Central memory CD8-positive, alpha-beta T cell (primary cell): ENCODE results near the gene LYZL1.
"Not testable (repeated sequence)": the region's sequence is repeated elsewhere in the genome, so short reads cannot be mapped to it uniquely, and the experiment has no call there.

Experiments used
- ATAC-seq: fragments of 150-1000 bp; cut with Tn5 transposase; replicated peaks from 2 replicates; pipeline ENCODE4 v1.10.0; 2022; ENCODE audit warnings: mild to moderate bottlenecking, moderate FRiP score, moderate number of reproducible peaks; ENCODE audit not compliant: poor library complexity, severe bottlenecking; ENCODE audit errors: extremely low read depth
- DNase-seq, 2 donors: peaks; one replicate each; pipeline ENCODE4 v3.0.0; 2021; ENCODE audit warnings: low spot score in 2 of 2
- H3K27ac Mint-ChIP-seq: one replicate; pipeline ENCODE4 v1.8.0; 2022; ENCODE audit warnings: low read depth, mild to moderate bottlenecking, moderate library complexity, mixed read lengths
- H3K27me3 Mint-ChIP-seq: one replicate; pipeline ENCODE4 v1.8.0; 2022; ENCODE audit warnings: mixed read lengths
- H3K36me3 Mint-ChIP-seq: one replicate; pipeline ENCODE4 v1.8.0; 2022; ENCODE audit warnings: mild to moderate bottlenecking, moderate library complexity, mixed read lengths; ENCODE audit not compliant: insufficient read depth
- H3K4me1 Mint-ChIP-seq: one replicate; pipeline ENCODE4 v1.8.0; 2022; ENCODE audit warnings: mixed read lengths
- H3K4me3 Mint-ChIP-seq: one replicate; pipeline ENCODE4 v1.8.0; 2022; ENCODE audit warnings: mild to moderate bottlenecking, moderate library complexity, mixed read lengths
- H3K9me3 Mint-ChIP-seq: one replicate; pipeline ENCODE4 v1.8.0; 2022; ENCODE audit warnings: mixed read lengths

The LYZL1 gene

GRCh38 chr10:29295813-29296212 lies 6.9 kb downstream of the LYZL1 start:
- Mint-ChIP-seq H3K4me1 (no peaks in the 10 kb centered on the region), H3K27ac (no peak overlapping the region), H3K27me3 (peaks cover 38% of the 10 kb centered on the region)

GRCh38 chr10:29297678-29298077 lies 8.8 kb downstream of the LYZL1 start:
- DNase-seq: no peak
- peaks cover 23% of the 10 kb centered on the region for H3K9me3 Mint-ChIP-seq
- H3K4me3 Mint-ChIP-seq: no peak overlapping the region
- peaks cover 52% of the 10 kb centered on the region for H3K27me3 Mint-ChIP-seq
- no peak overlapping the region for H3K27ac Mint-ChIP-seq
- peaks cover 1% of the 10 kb centered on the region for H3K36me3 Mint-ChIP-seq
- no peaks in the 10 kb centered on the region for H3K4me1 Mint-ChIP-seq
- no peak for ATAC-seq

More at GRCh38 chr10:29295813-29296212, 6.9 kb downstream of the LYZL1 start:
- ATAC-seq (no peak), DNase-seq (no peak)
- Mint-ChIP-seq H3K9me3 (peaks cover 10% of the 10 kb centered on the region), H3K36me3 (no peaks in the 10 kb centered on the region), H3K4me3 (no peak overlapping the region)

- peaks cover 44% of the 10 kb centered on the region for H3K27me3 Mint-ChIP-seq
- no peak overlapping the region for H3K4me3 Mint-ChIP-seq
- ATAC-seq: no peak
- H3K9me3 Mint-ChIP-seq: peaks cover 23% of the 10 kb centered on the region
- no peak overlapping the region for H3K27ac Mint-ChIP-seq
- H3K4me1 Mint-ChIP-seq: no peaks in the 10 kb centered on the region
- peaks cover 1% of the 10 kb centered on the region for H3K36me3 Mint-ChIP-seq
- DNase-seq: no peak
Observed at GRCh38 chr10:29301359-29301910, 12.6 kb downstream of the LYZL1 start.

- DNase-seq: no peak
- H3K9me3 Mint-ChIP-seq: peaks cover 23% of the 10 kb centered on the region
- H3K27ac Mint-ChIP-seq: no peak overlapping the region
- peaks cover 51% of the 10 kb centered on the region for H3K27me3 Mint-ChIP-seq
- no peak for ATAC-seq
- H3K4me3 Mint-ChIP-seq: no peak overlapping the region
- H3K36me3 Mint-ChIP-seq: peaks cover 1% of the 10 kb centered on the region
- H3K4me1 Mint-ChIP-seq: no peaks in the 10 kb centered on the region
Observed at GRCh38 chr10:29302499-29302898, 13.6 kb downstream of the LYZL1 start.

- Mint-ChIP-seq H3K9me3 (peaks cover 14% of the 10 kb centered on the region), H3K4me3 (no peak overlapping the region), H3K27me3 (peaks cover 58% of the 10 kb centered on the region), H3K27ac (no peak overlapping the region), H3K4me1 (no peaks in the 10 kb centered on the region), H3K36me3 (peaks cover 1% of the 10 kb centered on the region)
- DNase-seq (no peak), ATAC-seq (no peak)
Observed at GRCh38 chr10:29304264-29304994, 15.6 kb downstream of the LYZL1 start.

GRCh38 chr10:29304995-29305335 lies 16.1 kb downstream of the LYZL1 start:
- Mint-ChIP-seq H3K27ac (no peak overlapping the region), H3K36me3 (peaks cover 1% of the 10 kb centered on the region), H3K4me1 (no peaks in the 10 kb centered on the region)

GRCh38 chr10:29306688-29307087 lies 17.8 kb downstream of the LYZL1 start:
- H3K9me3 Mint-ChIP-seq: peaks cover 6% of the 10 kb centered on the region
- peaks cover 69% of the 10 kb centered on the region for H3K27me3 Mint-ChIP-seq
- H3K27ac Mint-ChIP-seq: no peak overlapping the region
- peaks cover under 1% of the 10 kb centered on the region for H3K36me3 Mint-ChIP-seq
- ATAC-seq: no peak
- H3K4me1 Mint-ChIP-seq: no peaks in the 10 kb centered on the region
- DNase-seq: no peak
- no peak overlapping the region for H3K4me3 Mint-ChIP-seq

More at GRCh38 chr10:29304995-29305335, 16.1 kb downstream of the LYZL1 start:
- Mint-ChIP-seq H3K9me3 (peaks cover 14% of the 10 kb centered on the region), H3K4me3 (no peak overlapping the region), H3K27me3 (peaks cover 61% of the 10 kb centered on the region)
- ATAC-seq: no peak
- no peak for DNase-seq

DNA sequence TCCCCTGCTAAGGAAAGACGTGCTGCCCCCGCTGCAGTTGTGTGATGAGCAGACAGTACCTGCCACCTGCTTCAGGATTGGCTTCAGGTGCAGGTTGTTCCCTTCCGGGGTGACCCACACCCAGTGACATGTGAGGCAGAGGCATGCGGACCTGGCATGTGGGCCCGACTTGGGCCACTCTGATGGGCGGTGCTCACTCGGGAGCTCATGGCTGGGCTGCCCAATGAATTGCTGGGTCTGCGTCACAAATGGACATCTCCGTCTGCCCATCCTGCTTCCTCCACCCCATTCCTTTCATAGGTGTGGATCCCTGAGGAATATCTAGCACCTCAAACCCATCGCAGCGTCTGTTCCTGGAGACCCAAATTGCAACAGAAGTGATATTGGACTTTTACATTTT lies 19.3 kb downstream of the LYZL1 start:
- not testable (repeated sequence) for H3K27ac Mint-ChIP-seq, H3K36me3 Mint-ChIP-seq, H3K4me3 Mint-ChIP-seq, DNase-seq, H3K4me1 Mint-ChIP-seq, ATAC-seq, H3K9me3 Mint-ChIP-seq
- peaks cover 66% of the 10 kb centered on the region for H3K27me3 Mint-ChIP-seq

DNA sequence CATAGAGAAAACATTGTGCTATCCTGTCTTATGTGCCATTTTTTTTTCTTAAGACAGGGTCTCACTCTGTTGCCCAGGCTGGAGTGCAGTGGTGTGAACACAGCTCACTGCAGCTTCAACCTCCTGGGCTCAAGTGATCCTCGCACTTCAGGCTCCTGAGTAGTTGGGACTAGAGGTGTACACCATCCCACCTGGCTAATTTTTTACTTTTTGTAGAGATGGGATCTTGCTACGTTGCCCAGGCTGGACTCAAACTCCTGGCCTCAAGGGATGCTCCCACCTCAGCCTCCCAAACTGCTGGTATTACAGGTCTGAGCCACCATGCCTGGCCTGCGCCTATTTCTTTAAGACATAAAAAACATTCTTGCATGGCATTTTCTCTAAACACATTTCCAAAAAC lies 20.6 kb downstream of the LYZL1 start:
- H3K36me3 Mint-ChIP-seq: no peaks in the 10 kb centered on the region
- H3K4me1 Mint-ChIP-seq: no peaks in the 10 kb centered on the region
- no peak for DNase-seq
- peaks cover 63% of the 10 kb centered on the region for H3K27me3 Mint-ChIP-seq
- no peak overlapping the region for H3K27ac Mint-ChIP-seq
- H3K4me3 Mint-ChIP-seq: no peak overlapping the region
- no peak for ATAC-seq
- no peaks in the 10 kb centered on the region for H3K9me3 Mint-ChIP-seq

DNA sequence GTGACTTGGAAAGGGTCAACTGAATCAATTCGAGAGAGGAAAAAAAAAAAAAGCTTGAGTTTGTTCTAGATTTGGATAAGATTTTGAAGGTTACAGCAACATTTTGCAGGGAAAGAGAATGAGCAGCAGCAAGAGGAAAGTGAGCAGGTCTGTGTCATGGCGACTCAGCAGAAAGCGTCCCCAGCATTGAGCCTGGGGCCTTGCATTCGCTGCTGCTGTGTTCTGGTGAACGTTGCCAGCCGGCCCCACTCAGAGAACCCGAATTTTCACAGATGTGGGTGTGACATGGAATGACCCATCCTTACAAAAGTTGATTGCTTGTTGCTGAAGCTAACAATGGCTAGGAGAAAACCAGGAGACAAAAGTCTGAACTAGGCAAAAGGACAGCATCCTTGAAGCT lies 21.6 kb downstream of the LYZL1 start:
- H3K27me3 Mint-ChIP-seq: peaks cover 59% of the 10 kb centered on the region
- not testable (repeated sequence) for H3K4me3 Mint-ChIP-seq, H3K36me3 Mint-ChIP-seq, DNase-seq, H3K4me1 Mint-ChIP-seq, ATAC-seq, H3K9me3 Mint-ChIP-seq, H3K27ac Mint-ChIP-seq

- DNase-seq: no peak
- no peaks in the 10 kb centered on the region for H3K36me3 Mint-ChIP-seq
- H3K9me3 Mint-ChIP-seq: no peaks in the 10 kb centered on the region
- H3K27me3 Mint-ChIP-seq: peaks cover 60% of the 10 kb centered on the region
- no peak for ATAC-seq
- H3K27ac Mint-ChIP-seq: no peak overlapping the region
- peaks cover 1% of the 10 kb centered on the region for H3K4me1 Mint-ChIP-seq
- no peak overlapping the region for H3K4me3 Mint-ChIP-seq
Observed at GRCh38 chr10:29313071-29313470, 24.2 kb downstream of the LYZL1 start.

GRCh38 chr10:29314726-29315125 lies 25.9 kb downstream of the LYZL1 start:
- ATAC-seq: no peak
- no peaks in the 10 kb centered on the region for H3K36me3 Mint-ChIP-seq
- no peak overlapping the region for H3K4me3 Mint-ChIP-seq
- H3K27ac Mint-ChIP-seq: no peak overlapping the region
- H3K4me1 Mint-ChIP-seq: peaks cover 6% of the 10 kb centered on the region
- H3K27me3 Mint-ChIP-seq: peaks cover 75% of the 10 kb centered on the region
- H3K9me3 Mint-ChIP-seq: no peaks in the 10 kb centered on the region
- DNase-seq: no peak

DNA sequence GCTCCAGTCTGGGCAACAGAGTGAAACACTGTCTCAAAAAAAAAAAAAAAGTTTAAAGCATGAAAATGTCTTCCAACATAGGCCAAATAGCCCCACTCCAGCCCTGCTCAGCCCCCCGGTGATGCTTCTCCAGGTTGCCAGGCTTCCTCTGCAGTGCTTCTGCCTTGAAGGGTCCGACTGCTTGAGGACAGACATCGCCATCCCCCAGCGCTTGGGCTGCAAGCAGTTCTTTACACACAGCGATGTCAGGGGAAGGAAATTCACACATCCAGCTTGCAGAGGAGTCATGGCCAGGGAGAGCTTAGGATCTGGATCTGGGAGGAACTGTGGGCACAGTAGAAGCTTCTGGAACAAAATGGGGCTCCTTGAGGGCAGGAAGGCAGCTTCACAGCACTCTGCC lies 26.9 kb downstream of the LYZL1 start:
- no peak for DNase-seq
- Mint-ChIP-seq H3K4me1 (peaks cover 6% of the 10 kb centered on the region), H3K27ac (no peak overlapping the region), H3K27me3 (peaks cover 75% of the 10 kb centered on the region), H3K36me3 (no peaks in the 10 kb centered on the region), H3K9me3 (no peaks in the 10 kb centered on the region), H3K4me3 (no peak overlapping the region)
- no peak for ATAC-seq
